NCI-H510A treated with DMSO at 0.1 percent for 48 hours (cell line): ENCODE results near the gene DHRS13.
"Not testable (repeated sequence)": the region's sequence is repeated elsewhere in the genome, so short reads cannot be mapped to it uniquely, and the experiment has no call there.

Source experiments
- DNase-seq: peaks from one replicate; lab custom pipeline; 2025; lab: John Stamatoyannopoulos, UW

Gene DHRS13

GRCh38 chr17:28935744-28936460, 33.0 kb upstream of the DHRS13 start:
- no peak for DNase-seq

- DNase-seq: not testable (repeated sequence)
Observed at GRCh38 chr17:28934508-28934907, 31.6 kb upstream of the DHRS13 start.

DNA sequence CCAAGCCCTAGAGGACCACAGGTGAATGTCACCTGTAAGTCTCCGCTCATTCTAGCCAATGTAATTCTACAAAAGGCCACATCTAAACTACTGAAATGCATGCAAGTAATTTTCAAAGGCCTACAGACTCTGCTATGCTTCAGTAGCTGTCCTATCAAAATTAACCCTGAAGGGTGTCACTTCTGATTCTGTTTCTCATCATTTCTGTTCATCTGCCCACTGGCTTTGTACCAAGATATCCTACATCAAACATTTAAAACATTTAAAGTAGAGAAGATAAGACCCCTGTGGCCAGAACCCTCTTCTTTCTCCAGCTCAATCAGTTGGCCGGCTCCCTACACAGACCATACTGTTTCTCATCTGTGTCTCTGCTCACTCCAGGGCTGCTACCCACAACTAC, 26.9 kb upstream of the DHRS13 start:
- no peak for DNase-seq

DNA sequence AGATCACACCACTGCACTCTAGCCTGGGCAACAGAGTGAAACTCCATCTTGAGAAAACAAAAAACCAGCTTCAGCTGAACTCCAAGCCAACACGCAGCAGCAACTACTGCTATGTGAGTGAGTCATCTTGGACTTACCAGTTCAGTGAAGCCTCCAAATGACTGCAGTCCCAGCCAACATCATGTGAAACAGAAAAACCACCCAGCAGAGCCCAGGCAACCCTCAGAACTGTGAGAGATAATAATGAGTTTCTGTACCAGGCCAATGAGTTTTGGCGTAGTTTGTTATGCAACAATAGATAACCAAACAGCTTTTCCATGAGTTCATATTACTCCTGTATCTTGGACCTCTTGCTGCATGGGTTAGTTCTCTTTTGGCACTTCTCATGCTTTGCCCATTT, 25.2 kb upstream of the DHRS13 start:
- DNase-seq: no peak

DNA sequence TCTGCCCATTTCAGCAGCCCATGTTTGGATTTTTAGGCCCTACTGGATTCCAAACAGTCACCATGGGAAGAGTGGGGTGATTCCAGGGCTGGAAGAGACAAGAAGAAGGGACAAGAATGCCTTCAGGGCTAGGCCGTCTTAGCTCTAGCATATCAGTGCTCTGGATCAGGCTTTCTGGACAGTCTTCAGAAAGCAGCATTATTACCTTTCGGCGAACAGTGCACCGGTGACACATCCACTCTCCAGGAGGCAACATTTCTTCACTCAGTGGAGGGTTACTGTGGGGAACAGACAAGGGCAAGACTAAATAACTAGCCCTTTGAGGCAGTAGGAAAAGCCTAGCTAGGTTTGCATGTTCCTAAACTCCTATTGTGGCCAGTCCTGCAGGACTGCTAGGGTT, 23.9 kb upstream of the DHRS13 start:
- DNase-seq: no peak

DNA sequence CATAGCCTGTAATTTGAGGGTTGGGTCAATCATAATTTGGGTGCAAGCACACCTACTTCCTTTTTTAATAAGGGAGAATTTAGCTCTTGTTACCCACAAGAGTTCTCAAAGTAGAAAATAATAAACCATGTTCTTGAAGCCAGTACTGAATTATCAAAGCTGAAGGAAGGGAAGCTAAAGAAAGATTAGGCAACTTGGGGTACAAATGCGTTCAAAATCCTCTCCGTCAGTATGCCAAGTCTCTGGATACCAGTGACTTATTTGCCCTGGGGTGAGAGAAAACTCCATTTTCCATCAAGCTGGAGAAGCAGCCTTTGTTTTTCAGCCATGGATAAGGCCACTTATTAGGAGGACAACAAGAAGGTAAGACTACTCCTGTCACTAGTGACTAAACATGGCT, 23.5 kb upstream of the DHRS13 start:
- DNase-seq: no peak

DNA sequence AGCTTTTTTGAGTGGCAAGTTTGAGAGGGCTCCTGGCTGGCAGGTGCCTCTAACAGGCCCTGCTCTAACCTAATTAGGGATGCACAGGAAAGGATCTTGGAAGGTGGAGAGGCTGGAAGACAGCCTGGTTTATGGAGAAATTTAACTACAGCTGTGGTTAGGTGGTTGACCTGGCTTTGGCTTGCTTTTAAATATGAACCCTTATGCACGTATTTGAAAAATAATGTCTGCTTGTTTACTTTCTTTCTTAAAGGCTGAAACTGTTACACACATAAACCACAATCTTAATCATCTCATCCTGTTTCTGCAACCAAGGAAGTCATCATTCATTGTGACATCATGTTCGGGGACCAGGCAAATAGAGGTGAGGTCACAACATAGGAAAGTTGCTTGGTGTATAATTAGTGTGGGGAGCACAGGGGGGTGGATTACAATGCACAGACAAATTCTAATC, 23.1 kb upstream of the DHRS13 start:
- no peak for DNase-seq

DNA sequence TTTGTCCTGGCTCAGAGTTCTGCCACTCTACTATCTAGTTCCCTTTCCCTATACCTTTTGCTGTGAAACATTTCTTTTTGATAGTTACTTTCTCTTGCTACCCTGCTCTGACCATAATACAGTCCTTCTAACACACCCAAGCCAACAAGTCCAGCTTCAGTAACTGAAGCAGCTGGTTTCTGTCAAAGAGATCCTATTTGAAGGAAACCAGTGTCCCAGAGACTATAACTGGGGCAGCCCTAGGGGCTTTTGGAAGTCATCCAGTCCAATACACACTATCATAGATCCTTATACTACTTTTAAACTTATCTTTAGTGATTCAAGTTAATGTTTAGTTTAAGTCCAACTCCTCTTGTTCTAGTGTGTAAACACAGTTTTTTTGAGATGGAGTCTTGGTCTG, 17.3 kb upstream of the DHRS13 start:
- no peak for DNase-seq

- no peak for DNase-seq
Observed at GRCh38 chr17:28918295-28918694, 15.4 kb upstream of the DHRS13 start.

- no peak for DNase-seq
Observed at GRCh38 chr17:28917465-28917864, 14.6 kb upstream of the DHRS13 start.

GRCh38 chr17:28917029-28917428, 14.2 kb upstream of the DHRS13 start:
- DNase-seq: no peak

GRCh38 chr17:28916302-28916934, 13.5 kb upstream of the DHRS13 start:
- DNase-seq: peak; percentile 47

DNA sequence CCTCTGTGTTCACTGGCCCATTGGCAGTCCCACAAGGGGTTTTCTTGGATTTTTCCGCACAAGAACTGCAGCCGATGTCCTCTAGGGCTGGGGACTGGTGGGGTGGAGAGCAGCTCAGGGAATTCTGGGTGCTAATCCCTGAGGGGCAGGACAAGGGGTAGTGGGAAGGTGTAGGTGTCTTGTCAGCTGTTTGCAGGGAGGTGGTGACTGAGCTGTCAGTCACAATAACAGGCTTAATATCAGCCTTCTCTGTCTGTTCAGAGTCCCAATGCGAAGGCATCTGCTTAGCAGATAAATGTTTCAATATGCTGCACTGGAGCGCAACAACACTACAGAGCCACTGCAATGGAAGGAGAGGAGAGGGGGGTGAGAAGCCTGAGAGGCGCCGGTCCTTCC, 10.1 kb upstream of the DHRS13 start:
- DNase-seq: no peak

GRCh38 chr17:28912281-28912937, 9.5 kb upstream of the DHRS13 start:
- no peak for DNase-seq

DNA sequence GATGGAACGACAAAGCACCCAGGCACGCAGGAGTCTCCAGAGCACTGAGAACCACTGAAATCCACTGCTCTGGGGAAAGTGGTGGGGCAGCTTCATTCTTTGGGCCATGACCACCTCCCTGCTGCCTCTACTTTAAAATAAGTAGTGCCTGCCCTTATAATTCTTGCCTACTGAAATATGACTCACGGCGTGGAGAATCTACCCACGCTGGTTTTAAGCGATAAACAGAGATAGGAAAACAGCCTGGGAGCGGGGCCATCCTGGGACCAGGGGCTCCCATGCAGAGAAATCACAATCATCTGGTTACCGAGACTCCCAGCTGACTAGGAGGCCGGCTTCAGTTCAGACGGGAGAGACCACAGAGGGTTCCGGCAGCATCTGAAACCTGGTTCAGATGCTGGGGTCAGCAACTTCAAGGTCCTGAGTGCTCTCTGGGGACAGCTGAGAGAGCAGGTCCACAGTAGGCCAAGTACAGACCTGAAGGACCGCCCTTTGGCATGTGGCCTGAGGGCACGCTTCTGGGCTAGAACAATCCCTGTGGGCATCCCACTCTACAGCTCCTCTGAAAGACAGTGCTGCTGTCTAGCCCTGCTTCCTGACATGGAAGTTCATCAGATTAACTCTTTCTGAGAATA, 8.6 kb upstream of the DHRS13 start:
- DNase-seq: no peak

GRCh38 chr17:28910534-28910933, 7.7 kb upstream of the DHRS13 start:
- DNase-seq: no peak

DNA sequence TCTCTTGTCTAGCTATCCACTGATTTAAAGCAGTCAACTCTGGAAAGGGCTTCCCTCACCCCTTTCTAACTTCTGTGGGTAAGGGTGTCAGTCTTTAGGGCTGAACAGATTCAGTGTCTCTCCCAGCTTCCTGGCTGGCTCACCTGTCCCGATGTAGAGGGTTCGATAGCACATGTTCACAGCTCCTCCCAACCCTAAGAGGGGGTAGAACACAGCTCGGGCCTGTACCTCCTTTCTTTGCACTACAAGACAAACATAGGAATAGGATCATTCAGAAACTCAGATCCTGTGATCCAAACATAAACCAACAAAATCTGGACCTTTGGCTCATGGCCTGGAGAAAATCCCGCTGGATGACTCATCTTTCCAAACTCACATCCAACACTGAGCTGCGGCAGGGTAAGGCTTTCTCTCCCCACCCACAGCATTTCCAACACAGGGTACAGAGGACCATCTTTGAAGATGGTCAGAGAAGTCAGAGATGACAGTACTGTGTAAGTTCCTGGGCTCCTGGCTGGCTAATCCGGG, 5.8 kb upstream of the DHRS13 start:
- DNase-seq: no peak

DNA sequence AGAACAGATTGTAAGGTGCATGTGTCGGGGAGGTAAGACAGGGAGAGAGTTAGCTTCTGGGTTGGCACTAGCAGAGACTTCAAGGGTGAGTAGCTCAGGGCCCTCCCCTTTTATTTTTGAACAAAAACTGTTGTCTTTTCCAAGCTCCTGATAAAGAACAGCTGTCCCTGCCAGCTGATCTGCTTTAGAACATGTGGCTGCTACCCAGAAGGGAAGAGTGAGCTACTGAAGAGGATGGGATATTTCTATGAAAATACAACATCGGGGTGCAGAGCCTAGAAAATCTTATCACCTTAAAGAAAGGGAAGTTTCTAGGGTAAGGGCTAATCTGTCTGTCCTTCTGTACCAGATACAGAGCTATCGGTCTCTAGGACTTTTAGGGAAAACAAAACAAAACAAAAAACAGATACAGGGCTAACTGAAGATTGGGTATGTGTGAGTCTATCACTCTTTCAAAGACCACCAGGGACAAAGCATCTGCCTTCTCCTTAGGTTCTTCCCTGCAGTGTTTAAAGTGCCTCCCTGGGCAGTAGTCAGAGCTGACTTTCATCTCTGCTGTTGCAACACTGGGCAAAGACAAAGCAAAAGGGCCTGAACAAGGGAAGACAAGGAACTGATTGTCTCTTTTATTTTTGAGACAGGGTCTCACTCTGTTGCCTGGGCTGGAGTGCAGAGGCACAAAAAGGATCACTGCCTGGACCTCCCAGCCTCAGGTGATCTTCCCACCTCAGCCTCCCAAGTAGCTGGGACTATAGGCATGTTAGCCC, 5.0 kb upstream of the DHRS13 start:
- no peak for DNase-seq

DNA sequence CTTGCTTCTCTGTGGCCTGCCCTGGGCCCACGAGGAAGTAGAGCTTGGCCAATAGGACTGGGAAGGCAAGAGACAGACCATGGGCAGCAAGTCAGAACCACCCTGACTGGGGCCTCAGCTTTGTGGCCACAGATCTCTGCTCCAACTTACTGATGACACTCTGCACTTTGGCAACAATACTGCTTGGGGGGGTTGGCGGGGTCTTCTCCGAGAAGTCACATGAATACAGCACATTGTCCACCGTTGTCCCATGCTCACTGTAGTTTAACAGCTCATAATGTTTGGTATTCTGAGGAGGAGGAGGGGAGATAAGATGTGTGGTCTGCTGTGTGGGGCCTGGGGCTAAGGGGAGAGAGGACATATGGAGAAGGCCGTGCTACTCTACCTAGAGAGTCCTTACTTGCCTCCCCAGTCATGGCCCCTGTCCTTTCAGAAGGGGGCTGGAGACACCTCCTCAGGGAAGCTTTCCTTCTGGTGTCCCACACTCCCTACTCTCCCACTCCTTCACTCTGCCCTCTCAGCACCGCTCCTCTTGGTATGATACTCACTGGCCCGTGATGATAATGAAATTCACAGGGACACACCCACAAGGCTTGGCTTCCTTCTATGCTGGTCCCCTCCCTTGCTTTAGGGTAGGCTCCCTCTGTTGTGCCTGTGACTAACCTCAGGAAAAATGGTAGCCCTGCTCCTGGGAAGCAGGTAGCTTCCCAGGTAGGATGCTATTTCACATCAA, 4.0 kb upstream of the DHRS13 start:
- DNase-seq: no peak

- DNase-seq: no peak
Observed at GRCh38 chr17:28906276-28906675, 3.4 kb upstream of the DHRS13 start.

DNA sequence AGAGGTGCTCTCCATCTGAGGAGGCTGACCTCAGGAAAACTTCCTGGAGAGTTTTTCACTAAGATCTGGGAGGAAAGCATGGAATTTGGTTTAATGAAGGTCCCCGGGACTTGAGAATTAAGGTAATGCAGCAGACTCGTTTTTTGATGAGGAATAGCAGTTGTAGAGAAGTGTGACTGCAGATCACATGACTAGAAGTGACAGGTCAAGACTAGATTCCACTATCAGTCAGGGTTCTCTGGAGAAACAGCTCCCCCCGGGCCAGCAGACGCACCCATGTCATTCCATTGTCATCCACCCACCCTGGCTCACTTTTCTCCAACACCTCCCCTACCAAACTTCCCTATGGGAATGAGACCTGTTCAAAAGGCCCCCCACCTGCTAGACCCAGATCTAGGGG, 1.9 kb upstream of the DHRS13 start:
- no peak for DNase-seq
